K562 (cell line): ENCODE measurements around the gene CFAP73. TPM values are rescaled to one million over a fixed set of nuclear protein-coding genes. Genes with fewer than 3 reads are reported as not detected.

Experiments used
- ATAC-seq: fragments of 200-7000 bp; cut with Tn5 transposase; 3 replicates; pipeline ENCODE4 v1.9.1; 2020; ENCODE audit warnings: moderate library complexity
- BruUV-seq: library from RNA; stranded (reverse); fragments of 400-500 nt; replicated peaks from 2 replicates; lab custom pipeline; 2021; lab: Mats Ljungman, UMichigan
- CTCF ChIA-PET: fragments of 300-600 bp; formaldehyde crosslinking; extraction: SDS; loops from one replicate; lab custom pipeline; 2021; ENCODE audit warnings: low intra/inter-chr PET ratio; lab: Yijun Ruan, JAX
- POLR2A ChIA-PET: fragments of 300-600, 350-650 bp; sonication (Branson Sonifier 250); formaldehyde crosslinking; extraction: SDS; loops from one replicate; lab custom pipeline; 2021; ENCODE audit warnings: antibody characterized with exemption, inconsistent platforms; lab: Yijun Ruan, JAX
- DNase-seq, 4 experiments: peaks; one replicate each; pipeline versions ENCODE4 v3.0.0 to v3.0.0-alpha.2; 2011 to 2018; ENCODE audit warnings: low spot score in 3 of 4, mixed read lengths in 3 of 4; ENCODE audit errors: extremely low read depth in 1 of 4
- FAIRE-seq: peaks from 2 replicates; lab custom pipeline; 2011; peaks lifted over from hg19 to GRCh38; lab: Jason Lieb, UNC
- H2AFZ ChIP-seq: 2 replicates; pipeline ENCODE4 v1.6.0; 2011; ENCODE audit warnings: low read depth, low read length, control low read depth, inconsistent platforms
- H3K27ac ChIP-seq: fragments of 200-600 bp; 3 replicates; pipeline ENCODE4 v1.8.0; 2011; ENCODE audit warnings: low read depth, mild to moderate bottlenecking, control low read depth, inconsistent platforms, low read length, moderate library complexity, mixed read lengths; ENCODE audit errors: extremely low read depth
- H3K27me3 ChIP-seq, 2 experiments: fragments of 300-600 bp in 1 of 2; 2 replicates in 1 of 2; 3 replicates in 1 of 2; pipeline versions ENCODE4 v1.6.0 to v1.8.0; 2011; ENCODE audit warnings: inconsistent platforms in 2 of 2, low read length in 2 of 2, mild to moderate bottlenecking in 1 of 2, mixed read lengths in 1 of 2, moderate library complexity in 1 of 2; ENCODE audit not compliant: control insufficient read depth in 2 of 2, insufficient read depth in 2 of 2
- H3K36me3 ChIP-seq: fragments of 300-600 bp; 3 replicates; pipeline ENCODE4 v1.8.0; 2011; ENCODE audit warnings: mild to moderate bottlenecking, low read length, inconsistent platforms; ENCODE audit not compliant: control insufficient read depth, insufficient read depth
- H3K4me1 ChIP-seq, 2 experiments: fragments of 200-600 bp in 1 of 2; replicated peaks in 1 of 2; 2 replicates in 1 of 2; 3 replicates in 1 of 2; pipeline versions ENCODE4 v1.5.1 to v1.8.0; 2011; ENCODE audit warnings: inconsistent platforms in 2 of 2, low read length in 2 of 2, mild to moderate bottlenecking in 1 of 2, mixed read lengths in 1 of 2, moderate library complexity in 1 of 2; ENCODE audit not compliant: control insufficient read depth in 2 of 2, insufficient read depth in 2 of 2
- H3K4me2 ChIP-seq: 2 replicates; pipeline ENCODE4 v1.6.1; 2011; ENCODE audit warnings: low read length, control low read depth, inconsistent platforms, mixed read lengths; ENCODE audit not compliant: insufficient read depth
- H3K4me3 ChIP-seq: fragments of 200-600 bp; sonication (generic), shearing (Covaris generic); 2 replicates; pipeline ENCODE4 v1.5.1; 2016; ENCODE audit warnings: control low read depth, inconsistent platforms
- H3K79me2 ChIP-seq: fragments of 200-600 bp; 3 replicates; pipeline ENCODE4 v1.8.0; 2011; ENCODE audit warnings: low read length, inconsistent platforms; ENCODE audit not compliant: control insufficient read depth, insufficient read depth
- H3K9ac ChIP-seq, 2 experiments: 2 replicates each; pipeline versions ENCODE4 v1.6.0 to v1.6.1; 2011; ENCODE audit warnings: low read depth in 2 of 2, low read length in 2 of 2, control low read depth in 1 of 2, inconsistent platforms in 1 of 2, mild to moderate bottlenecking in 1 of 2, mixed read lengths in 1 of 2; ENCODE audit not compliant: insufficient read depth in 1 of 2
- H3K9me1 ChIP-seq: one replicate; pipeline ENCODE4 v1.6.0; 2011; ENCODE audit warnings: inconsistent platforms, mild to moderate bottlenecking, low read length, moderate library complexity; ENCODE audit not compliant: control insufficient read depth, insufficient read depth
- H3K9me3 ChIP-seq: replicated peaks from 2 replicates; pipeline ENCODE4 v1.5.1; 2011; ENCODE audit warnings: low read depth, low read length, inconsistent platforms; ENCODE audit not compliant: control insufficient read depth, insufficient read depth
- H4K20me1 ChIP-seq: replicated peaks from 2 replicates; pipeline ENCODE4 v1.6.1; 2011; ENCODE audit warnings: low read length, inconsistent platforms, mixed read lengths; ENCODE audit not compliant: control insufficient read depth, insufficient read depth
- CBFA2T2 ChIP-seq: fragments of 450-650 bp; conservative IDR thresholded peaks from 2 replicates; pipeline ENCODE4 v1.6.1; 2017; ENCODE audit warnings: mild to moderate bottlenecking
- CREB5 ChIP-seq: fragments of 250-450 bp; sonication (Bioruptor Pico); IDR thresholded peaks from 2 replicates; pipeline ENCODE4 v1.5.0; 2020; ENCODE audit warnings: mild to moderate bottlenecking
- EP400 ChIP-seq: fragments of 450-650 bp; IDR thresholded peaks from 2 replicates; pipeline ENCODE4 v1.6.1; 2017; ENCODE audit warnings: antibody characterized with exemption, mild to moderate bottlenecking, moderate library complexity
- MYNN ChIP-seq, 2 experiments: sonication (generic); formaldehyde crosslinking in 1 of 2; IDR thresholded peaks; 2 replicates each; pipeline versions ENCODE4 v1.5.0 to v1.6.1; 2016 to 2020; ENCODE audit warnings: antibody characterized with exemption in 1 of 2, missing genetic modification reagents in 1 of 2
- POLR3A ChIP-seq: IDR thresholded peaks from 2 replicates; pipeline ENCODE4 v1.6.1; 2011; ENCODE audit warnings: borderline replicate concordance, mild to moderate bottlenecking, moderate library complexity; ENCODE audit not compliant: insufficient read length, insufficient read depth; ENCODE audit errors: extremely low read depth
- RBBP5 ChIP-seq: fragments of 200-600 bp; sonication (generic); IDR thresholded peaks from 2 replicates; pipeline ENCODE4 v1.6.1; 2012; ENCODE audit warnings: borderline replicate concordance, mild to moderate bottlenecking, low read length, control low read depth, inconsistent platforms; ENCODE audit not compliant: insufficient read depth, poor library complexity, severe bottlenecking
- RBM25 ChIP-seq: fragments of 200-400 bp; formaldehyde crosslinking; IDR thresholded peaks from 2 replicates; pipeline ENCODE4 v1.6.1; 2018; ENCODE audit warnings: low read length, low read depth, moderate library complexity; ENCODE audit not compliant: severe bottlenecking
- SIN3B ChIP-seq: fragments of 450-650 bp; IDR thresholded peaks from 2 replicates; pipeline ENCODE4 v1.6.1; 2017; ENCODE audit warnings: low read depth, mild to moderate bottlenecking, moderate library complexity
- SMAD2 ChIP-seq: fragments of 150-350 bp; IDR thresholded peaks from 2 replicates; pipeline ENCODE4 v1.6.1; 2014; ENCODE audit warnings: low read depth, mild to moderate bottlenecking, low read length
- TARDBP ChIP-seq: fragments of 450-650 bp; IDR thresholded peaks from 2 replicates; pipeline ENCODE4 v1.6.1; 2016
- ZNF133 ChIP-seq: fragments of 250-450 bp; sonication (Bioruptor Pico); IDR thresholded peaks from 2 replicates; pipeline ENCODE4 v1.4.0; 2020; ENCODE audit warnings: mild to moderate bottlenecking
- ZNF586 ChIP-seq: fragments of 450-650 bp; formaldehyde crosslinking; conservative IDR thresholded peaks from 2 replicates; pipeline ENCODE4 v1.4.0; 2020; ENCODE audit warnings: mild to moderate bottlenecking, moderate library complexity
- ZSCAN29 ChIP-seq: fragments of 450-650 bp; IDR thresholded peaks from 2 replicates; pipeline ENCODE4 v1.6.1; 2017
- WGBS: fragments of 100-300 bp; shearing (Covaris generic); methylation state at CpG from one replicate; pipeline ENCODE4 v1.1.6; 2016; ENCODE audit warnings: low coverage, mixed read lengths; ENCODE audit not compliant: insufficient coverage; ENCODE audit errors: missing lambda C conversion rate; 5-methylcytosine and 5-hydroxymethylcytosine counted together
- in situ Hi-C: fragments of 300-500 bp; cut with MboI; formaldehyde crosslinking; loops from 4 replicates; pipeline ENCODE4 v1.15.0; 2018; ENCODE audit warnings: inconsistent platforms, mixed read lengths
- intact Hi-C: fragments of 100-400 bp; cut with micrococcal nuclease; formaldehyde crosslinking; loops from 2 replicates; pipeline ENCODE4 v1.14.2; 2022
- polyA plus RNA-seq, 8 experiments: library from polyadenylated mRNA; depleted of rRNA in 4 of 8; stranded (reverse) in 5 of 8; unstranded in 3 of 8; fragments of >200 nt; fragmentation: Nextera tagmentation in 2 of 8; fragmentation: Illumina TruSeq in 1 of 8; extraction: Ambion mirVana in 2 of 8; extraction: Trizol in 1 of 8; gene quantifications; 2 replicates each; pipeline versions ENCODE4 v1.2.1 to v1.2.3, GENCODE V29; 2011 to 2014; ENCODE audit warnings: inconsistent platforms in 1 of 8, missing spikeins in 1 of 8
- total RNA-seq, 7 experiments: library from RNA; depleted of rRNA in 6 of 7; stranded (reverse); fragments of >200 nt in 6 of 7; fragmentation: Illumina TruSeq in 2 of 7; extraction: Trizol in 2 of 7; gene quantifications; 2 replicates each; pipeline versions ENCODE4 v1.2.1 to v1.2.3, GENCODE V29; 2011 to 2021; ENCODE audit warnings: low replicate concordance in 1 of 7
- TF ChIP-seq, protein P1 (sequence below): IDR thresholded peaks from 2 replicates; pipeline ENCODE4 v1.6.1; 2012; ENCODE audit warnings: low read depth, low read length, improper control_type of control experiment, borderline replicate concordance
- TF ChIP-seq, protein P2 (sequence below): fragments of 250-450 bp; sonication (Bioruptor Pico); IDR thresholded peaks from 2 replicates; pipeline ENCODE4 v1.5.1; 2021; ENCODE audit warnings: mild to moderate bottlenecking

CFAP73 gene
- total and polyA plus RNA-seq, 9 of the 15 experiments (the other 6 are each of a cell fraction or from before 2014, with no cell fraction given): not detected

GRCh38 chr12:113146999-113147398 lies 2.5 kb upstream of the CFAP73 start:
- H3K9ac ChIP-seq: no peak overlapping the region
- WGBS: 3% methylated on average over 2 of the region's 2 CpGs
- TF ChIP-seq, protein P1, sequence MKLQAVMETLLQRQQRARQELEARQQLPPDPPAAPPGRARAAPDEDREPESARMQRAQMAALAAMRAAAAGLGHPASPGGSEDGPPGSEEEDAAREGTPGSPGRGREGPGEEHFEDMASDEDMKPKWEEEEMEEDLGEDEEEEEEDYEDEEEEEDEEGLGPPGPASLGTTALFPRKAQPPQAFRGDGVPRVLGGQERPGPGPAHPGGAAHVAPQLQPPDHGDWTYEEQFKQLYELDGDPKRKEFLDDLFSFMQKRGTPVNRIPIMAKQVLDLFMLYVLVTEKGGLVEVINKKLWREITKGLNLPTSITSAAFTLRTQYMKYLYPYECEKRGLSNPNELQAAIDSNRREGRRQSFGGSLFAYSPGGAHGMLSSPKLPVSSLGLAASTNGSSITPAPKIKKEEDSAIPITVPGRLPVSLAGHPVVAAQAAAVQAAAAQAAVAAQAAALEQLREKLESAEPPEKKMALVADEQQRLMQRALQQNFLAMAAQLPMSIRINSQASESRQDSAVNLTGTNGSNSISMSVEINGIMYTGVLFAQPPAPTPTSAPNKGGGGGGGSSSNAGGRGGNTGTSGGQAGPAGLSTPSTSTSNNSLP: no peak
- no peak for TF ChIP-seq CBFA2T2
- TF ChIP-seq, protein P2, sequence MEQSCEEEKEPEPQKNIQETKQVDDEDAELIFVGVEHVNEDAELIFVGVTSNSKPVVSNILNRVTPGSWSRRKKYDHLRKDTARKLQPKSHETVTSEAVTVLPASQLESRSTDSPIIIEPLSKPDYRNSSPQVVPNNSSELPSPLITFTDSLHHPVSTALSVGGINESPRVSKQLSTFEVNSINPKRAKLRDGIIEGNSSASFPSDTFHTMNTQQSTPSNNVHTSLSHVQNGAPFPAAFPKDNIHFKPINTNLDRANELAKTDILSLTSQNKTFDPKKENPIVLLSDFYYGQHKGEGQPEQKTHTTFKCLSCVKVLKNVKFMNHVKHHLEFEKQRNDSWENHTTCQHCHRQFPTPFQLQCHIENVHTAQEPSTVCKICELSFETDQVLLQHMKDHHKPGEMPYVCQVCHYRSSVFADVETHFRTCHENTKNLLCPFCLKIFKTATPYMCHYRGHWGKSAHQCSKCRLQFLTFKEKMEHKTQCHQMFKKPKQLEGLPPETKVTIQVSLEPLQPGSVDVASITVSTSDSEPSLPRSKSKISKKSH (CRISPR knock-in tag): no peak
- TF ChIP-seq ZSCAN29: no peak
- TF ChIP-seq ZNF133 (CRISPR knock-in tag): no peak
- TF ChIP-seq TARDBP: no peak
- TF ChIP-seq CREB5: no peak
- no peak for TF ChIP-seq RBM25
- no peak for TF ChIP-seq RBBP5
- no peak for TF ChIP-seq SIN3B
- no peak for TF ChIP-seq EP400
- no peak for TF ChIP-seq SMAD2
- no peak for TF ChIP-seq POLR3A
- no peak for TF ChIP-seq ZNF586 (CRISPR knock-in tag)
- no peak for TF ChIP-seq MYNN (IDR thresholded peaks at IDR 0.05)
- no peak for TF ChIP-seq MYNN (CRISPR knock-in tag; IDR thresholded peaks at IDR 0.05)
- TF ChIP-seq, all 486 proteins: peak for 0
- no peak overlapping the region for H3K4me3 ChIP-seq
- ChIA-PET CTCF (no interaction called here), POLR2A (interaction anchor here (0.7 kb wide), 1 partner anchor 20 kb away, joined by 3 read pairs; no protein-coding TSS in a partner anchor)
- no TSS peak for BruUV-seq
- FAIRE-seq (no peak), ATAC-seq (no peak), DNase-seq (no peak)
- no peaks in the 10 kb centered on the region for H3K79me2 ChIP-seq
- no peak overlapping the region for H3K4me2 ChIP-seq
- H2AFZ ChIP-seq: no peak overlapping the region
- peaks cover under 1% of the 10 kb centered on the region; the same call in 1 of the 2 replicates for H4K20me1 ChIP-seq
- H3K9me3 ChIP-seq: no peaks in the 10 kb centered on the region
- peaks cover 3% of the 10 kb centered on the region for H3K9me1 ChIP-seq
- H3K4me1 ChIP-seq: peaks cover 0 to 10% of the 10 kb centered on the region in 2 experiments; a peak in 3 of 5 replicates
- in situ Hi-C loops (no loop called here), intact Hi-C loops (no loop called here)
- no peak overlapping the region for H3K27ac ChIP-seq
- H3K27me3 ChIP-seq: peaks cover 14 to 15% of the 10 kb centered on the region in 2 experiments
- no peaks in the 10 kb centered on the region for H3K36me3 ChIP-seq
